Activated naive CD4-positive, alpha-beta T cell treated with anti-CD3 and anti-CD28 coated beads, Interleukin-2, amount 50 U/mL, for 72 hours (primary cell): ENCODE measurements around the gene NUPR1. TPM values are rescaled to one million over a fixed set of nuclear protein-coding genes. Genes with fewer than 3 reads are reported as not detected.
"Not testable (repeated sequence)": the region's sequence is repeated elsewhere in the genome, so short reads cannot be mapped to it uniquely, and the experiment has no call there.

Experiments used
- ATAC-seq, 2 donors: fragments of 150-1000 bp; cut with Tn5 transposase; 2 replicates each; pipeline ENCODE4 v1.10.0; 2021; ENCODE audit warnings: mild to moderate bottlenecking in 2 of 2, moderate library complexity in 2 of 2
- DNase-seq, 2 donors: peaks; one replicate each; pipeline ENCODE4 v3.0.0; 2021 to 2022; ENCODE audit warnings: low spot score in 2 of 2
- H3K27ac Mint-ChIP-seq, 2 donors: one replicate each; pipeline ENCODE4 v1.8.0; 2022; ENCODE audit warnings: mild to moderate bottlenecking in 2 of 2, mixed read lengths in 2 of 2
- H3K36me3 Mint-ChIP-seq, 2 donors: one replicate each; pipeline ENCODE4 v1.8.0; 2022; ENCODE audit warnings: mixed read lengths in 2 of 2
- H3K9me3 Mint-ChIP-seq, 2 donors: one replicate each; pipeline ENCODE4 v1.8.0; 2022; ENCODE audit warnings: mixed read lengths in 2 of 2
- total RNA-seq, 2 donors: library from RNA; stranded (reverse); gene quantifications; one replicate each; pipeline ENCODE4 v1.2.3, GENCODE V29; 2022

Gene NUPR1
- total RNA-seq, 2 donors from 2014 or later: not detected

DNA sequence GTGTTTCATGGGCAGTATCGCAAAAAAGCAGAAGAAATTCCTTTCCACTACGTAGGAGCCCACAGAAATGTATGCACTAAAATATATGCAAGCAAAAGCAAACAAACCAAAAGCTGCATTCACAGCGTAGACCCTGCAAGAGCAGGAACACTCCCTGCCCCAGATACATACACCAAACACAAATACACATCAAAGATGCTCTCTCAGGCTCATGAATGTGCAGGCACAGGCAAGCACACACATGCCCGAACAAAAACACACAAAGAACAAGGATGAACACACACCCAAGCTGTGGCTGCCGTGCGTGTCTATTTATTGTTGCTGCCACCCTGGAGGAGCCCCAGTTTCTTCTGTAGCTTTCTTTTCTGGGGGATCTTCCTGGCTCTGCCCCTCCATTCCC, 1.7 kb downstream of the NUPR1 start:
- ATAC-seq (no peak), DNase-seq (no peak)
- no peak overlapping the region for H3K27ac Mint-ChIP-seq
- H3K9me3 Mint-ChIP-seq: peaks cover 4 to 9% of the 10 kb centered on the region in 2 donors
- no peaks in the 10 kb centered on the region for H3K36me3 Mint-ChIP-seq

DNA sequence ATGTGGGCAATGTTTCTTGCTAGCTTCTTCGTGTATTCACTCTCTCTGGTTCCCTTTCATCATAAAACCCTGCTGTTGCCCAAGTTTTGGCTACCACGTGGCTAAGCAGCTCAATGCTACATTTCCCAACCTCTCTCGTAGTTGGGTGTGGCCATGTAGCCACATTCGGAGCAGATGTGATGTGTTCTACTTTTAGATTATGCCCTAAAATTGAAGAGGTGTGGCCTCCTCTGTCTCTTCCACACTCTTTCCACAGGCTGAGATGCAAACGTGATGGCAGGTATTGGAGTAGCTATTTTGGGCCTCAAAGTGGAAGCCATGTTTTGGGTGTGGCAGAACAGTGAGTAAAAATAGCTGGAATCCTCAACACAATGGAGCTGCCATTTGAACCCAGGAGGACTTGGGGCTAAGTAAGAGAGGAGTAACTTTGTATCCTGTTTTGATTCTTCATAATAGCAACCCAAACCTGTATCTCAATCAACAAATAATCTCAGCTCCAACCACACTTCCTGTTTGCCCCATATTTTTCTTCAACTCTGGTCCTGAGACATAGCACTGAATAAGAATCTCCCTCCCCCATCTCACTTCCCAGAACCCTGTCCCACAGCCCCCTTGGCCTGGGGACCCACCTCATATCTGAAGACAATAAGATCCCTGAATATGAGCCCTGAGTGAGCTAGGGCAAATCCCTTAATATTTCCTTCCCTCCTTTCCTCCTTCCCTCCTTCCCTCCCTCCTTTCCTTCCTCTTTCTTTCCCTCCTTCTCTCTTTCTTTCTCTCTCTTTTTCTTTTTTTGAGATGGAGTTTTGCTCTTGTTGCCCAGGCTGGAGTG, 4.0 kb downstream of the NUPR1 start:
- no peaks in the 10 kb centered on the region for H3K36me3 Mint-ChIP-seq
- peak overlapping the region in 1 of 2 donors; percentile 80 for H3K27ac Mint-ChIP-seq
- ATAC-seq (no peak), DNase-seq (no peak)
- peaks cover 4 to 9% of the 10 kb centered on the region in 2 donors for H3K9me3 Mint-ChIP-seq

DNA sequence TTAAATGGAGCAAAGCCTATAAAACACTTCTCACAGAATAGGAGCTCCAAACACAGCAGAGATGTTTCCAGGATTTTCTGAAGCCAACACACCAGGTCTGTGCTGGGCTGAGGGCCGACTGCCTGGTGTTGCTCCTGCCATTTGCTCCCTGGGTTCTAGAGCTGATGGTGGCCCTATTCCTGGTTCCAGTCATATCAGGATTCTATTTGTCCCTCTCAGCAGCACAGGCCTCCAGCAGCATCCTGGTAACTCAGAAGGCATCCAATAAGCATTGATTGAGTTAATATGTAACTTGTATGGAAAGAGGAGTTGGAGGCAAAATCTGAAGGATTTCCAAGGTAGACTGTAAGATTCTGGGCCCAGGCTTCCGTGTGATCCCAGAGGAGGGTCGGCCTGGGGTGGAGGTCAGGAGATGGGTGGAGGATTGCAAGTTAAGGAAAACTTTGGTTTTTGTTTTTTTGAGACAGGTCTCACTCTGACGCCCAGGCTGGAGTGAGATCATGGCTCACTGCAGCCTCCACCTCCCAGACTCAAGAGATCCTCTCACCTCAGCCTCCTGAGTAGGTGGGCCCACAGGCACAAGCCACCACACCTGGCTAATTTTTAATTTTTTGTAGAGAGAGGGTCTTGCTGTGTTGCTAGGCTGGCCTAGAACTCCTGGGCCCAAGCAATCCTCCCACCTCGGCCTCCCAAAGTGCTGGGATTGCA, 5.7 kb downstream of the NUPR1 start:
- DNase-seq (no peak), ATAC-seq (no peak)
- H3K27ac Mint-ChIP-seq: no peak overlapping the region

DNA sequence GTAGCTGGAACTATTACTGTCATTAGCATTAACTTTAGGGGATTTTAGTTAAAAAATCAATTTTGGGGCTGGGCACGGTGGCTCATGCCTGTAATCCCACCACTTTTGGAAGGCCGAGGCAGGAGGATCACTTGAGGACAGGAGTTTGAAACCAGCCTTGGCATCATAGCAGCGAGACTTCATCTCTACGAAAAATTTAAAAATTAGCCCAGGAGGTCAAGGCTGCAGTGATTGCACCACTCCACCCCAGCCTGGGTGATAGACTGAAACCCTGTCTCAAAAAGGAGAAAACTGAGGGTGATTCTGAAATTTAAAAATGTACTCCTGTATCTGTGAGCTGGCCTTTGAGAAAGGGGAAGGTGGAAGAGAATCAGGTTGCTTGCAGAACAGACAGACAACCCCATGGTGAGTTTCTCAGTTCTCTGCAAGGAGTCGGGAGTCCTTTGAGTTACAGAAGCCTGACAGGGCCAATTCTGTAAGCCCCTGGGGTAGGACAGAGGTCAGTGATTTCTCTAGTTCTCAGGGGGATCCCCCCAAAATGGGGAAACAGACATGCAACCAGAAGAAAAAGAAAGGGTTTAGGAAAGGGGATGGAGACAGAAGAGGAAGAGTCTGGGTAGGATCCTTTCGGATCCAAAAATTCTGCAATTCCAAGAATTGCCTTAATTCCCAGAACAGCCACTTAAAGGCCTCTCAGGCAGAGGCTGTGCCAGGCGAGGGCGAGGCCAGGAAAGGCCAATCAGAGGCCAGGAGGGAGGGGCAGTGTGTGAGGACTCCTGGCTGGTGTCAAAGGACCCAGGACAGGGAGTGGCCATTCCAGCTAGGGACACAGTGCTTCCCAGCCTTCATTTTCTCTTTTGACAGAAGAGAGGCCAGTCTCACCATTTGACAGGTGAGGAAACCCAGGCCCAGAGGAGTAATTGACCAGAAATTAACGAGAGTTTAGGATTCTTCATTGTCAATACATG, 6.7 kb downstream of the NUPR1 start:
- no peaks in the 10 kb centered on the region for H3K36me3 Mint-ChIP-seq
- DNase-seq (no peak), ATAC-seq (no peak)
- H3K9me3 Mint-ChIP-seq: peaks cover 4 to 9% of the 10 kb centered on the region in 2 donors
- H3K27ac Mint-ChIP-seq: no peak overlapping the region

More for the DNA sequence above, 5.7 kb downstream of the NUPR1 start:
- H3K36me3 Mint-ChIP-seq: no peaks in the 10 kb centered on the region
- H3K9me3 Mint-ChIP-seq: peaks cover 4 to 9% of the 10 kb centered on the region in 2 donors

DNA sequence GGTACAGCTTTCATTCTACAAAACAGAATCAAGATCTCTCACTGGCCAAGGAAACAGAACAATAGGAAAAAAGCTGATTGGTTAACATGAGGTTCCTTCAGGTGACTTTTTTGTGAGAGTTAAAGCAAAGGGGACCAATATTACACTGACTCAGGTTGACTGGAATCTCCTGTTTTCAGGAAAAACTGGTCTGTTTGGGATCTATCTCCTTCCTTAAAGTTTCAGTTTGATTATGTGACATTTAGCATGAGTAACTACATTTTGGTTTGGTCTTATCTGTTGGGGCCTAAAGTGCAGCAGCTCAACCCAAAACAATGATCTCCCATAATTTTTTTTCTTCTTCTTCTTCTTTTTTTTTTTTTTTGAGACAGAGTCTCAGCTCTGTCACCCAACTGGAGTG, 9.7 kb downstream of the NUPR1 start:
- H3K27ac Mint-ChIP-seq: no peak overlapping the region
- no peak for ATAC-seq

DNA sequence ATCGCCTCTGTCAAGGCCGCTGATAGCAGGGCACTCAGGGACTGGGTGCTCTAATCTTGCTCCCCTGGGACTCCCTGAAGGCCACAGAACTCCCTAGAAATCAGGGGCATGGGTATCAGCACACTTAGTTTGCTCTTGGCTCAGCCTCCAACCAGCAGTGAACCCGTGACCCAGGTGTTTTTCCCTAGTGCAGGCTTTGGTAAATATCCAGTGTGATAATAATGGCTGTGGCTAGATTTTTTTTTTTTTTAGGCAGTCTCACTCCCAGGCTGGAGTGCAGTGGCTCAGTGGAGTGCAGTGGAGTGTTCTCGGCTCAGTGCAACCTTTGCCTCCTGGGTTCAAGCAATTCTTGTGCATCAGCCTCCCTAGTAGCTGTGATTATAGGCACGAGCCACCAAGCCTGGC, 10.3 kb downstream of the NUPR1 start:
- DNase-seq (no peak), ATAC-seq (no peak)
- Mint-ChIP-seq H3K36me3 (no peaks in the 10 kb centered on the region), H3K9me3 (no peaks in the 10 kb centered on the region), H3K27ac (no peak overlapping the region)

More for the DNA sequence above, 9.7 kb downstream of the NUPR1 start:
- H3K9me3 Mint-ChIP-seq: no peaks in the 10 kb centered on the region
- no peak for DNase-seq
- H3K36me3 Mint-ChIP-seq: no peaks in the 10 kb centered on the region

DNA sequence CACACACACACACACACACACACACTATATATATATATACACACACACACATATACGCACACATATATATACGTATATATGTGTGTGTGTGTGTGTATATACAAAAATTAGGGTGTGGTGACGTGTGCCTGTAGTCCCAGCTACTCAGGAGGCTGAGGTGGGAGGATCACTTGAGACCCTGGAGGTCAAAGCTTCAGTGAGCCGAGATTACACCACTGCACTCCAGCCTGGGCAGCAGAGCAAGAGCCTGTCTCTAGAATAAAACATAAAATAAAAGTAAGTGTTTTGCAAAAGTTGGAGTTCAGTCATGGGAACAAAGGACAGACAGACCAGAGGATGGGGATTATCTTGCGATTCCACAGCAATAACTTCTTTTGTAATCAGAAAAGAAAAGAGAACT, 10.8 kb downstream of the NUPR1 start:
- Mint-ChIP-seq H3K9me3 (no peaks in the 10 kb centered on the region), H3K27ac (peak overlapping the region in 1 of 2 donors; percentile 53), H3K36me3 (no peaks in the 10 kb centered on the region)
- DNase-seq: no peak
- no peak for ATAC-seq

DNA sequence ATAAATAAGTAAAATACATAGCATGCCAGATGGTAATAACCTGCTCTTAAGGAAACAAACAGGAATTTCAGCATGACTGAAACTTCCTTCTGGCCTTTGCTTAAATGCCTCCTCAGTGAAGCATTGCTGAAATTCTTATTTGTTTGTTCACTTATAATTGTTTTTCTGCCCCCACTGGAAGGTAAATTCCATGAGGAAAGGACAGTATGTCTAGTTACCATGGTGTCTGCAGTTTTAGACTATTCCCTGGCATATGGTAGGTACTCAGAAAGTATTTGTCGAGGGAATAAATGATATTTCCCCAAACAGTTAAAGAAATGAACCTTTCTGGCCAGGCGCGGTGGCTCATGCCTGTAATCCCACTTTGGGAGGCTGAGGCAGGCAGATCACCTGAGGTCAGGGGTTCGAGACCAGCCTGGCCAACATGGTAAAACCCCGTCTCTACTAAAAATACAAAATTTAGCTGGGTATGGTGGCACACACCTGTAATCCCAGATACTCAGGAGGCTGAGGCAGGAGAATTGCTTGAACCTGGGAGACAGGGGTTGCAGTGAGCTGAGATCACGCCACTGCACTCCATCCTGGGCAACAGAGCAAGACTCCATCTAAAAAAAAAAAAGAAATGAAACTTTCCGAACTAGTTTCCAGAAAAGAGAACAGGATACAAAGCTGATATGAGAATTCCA, 11.5 kb downstream of the NUPR1 start:
- not testable (repeated sequence) for H3K9me3 Mint-ChIP-seq, DNase-seq, ATAC-seq, H3K36me3 Mint-ChIP-seq, H3K27ac Mint-ChIP-seq

DNA sequence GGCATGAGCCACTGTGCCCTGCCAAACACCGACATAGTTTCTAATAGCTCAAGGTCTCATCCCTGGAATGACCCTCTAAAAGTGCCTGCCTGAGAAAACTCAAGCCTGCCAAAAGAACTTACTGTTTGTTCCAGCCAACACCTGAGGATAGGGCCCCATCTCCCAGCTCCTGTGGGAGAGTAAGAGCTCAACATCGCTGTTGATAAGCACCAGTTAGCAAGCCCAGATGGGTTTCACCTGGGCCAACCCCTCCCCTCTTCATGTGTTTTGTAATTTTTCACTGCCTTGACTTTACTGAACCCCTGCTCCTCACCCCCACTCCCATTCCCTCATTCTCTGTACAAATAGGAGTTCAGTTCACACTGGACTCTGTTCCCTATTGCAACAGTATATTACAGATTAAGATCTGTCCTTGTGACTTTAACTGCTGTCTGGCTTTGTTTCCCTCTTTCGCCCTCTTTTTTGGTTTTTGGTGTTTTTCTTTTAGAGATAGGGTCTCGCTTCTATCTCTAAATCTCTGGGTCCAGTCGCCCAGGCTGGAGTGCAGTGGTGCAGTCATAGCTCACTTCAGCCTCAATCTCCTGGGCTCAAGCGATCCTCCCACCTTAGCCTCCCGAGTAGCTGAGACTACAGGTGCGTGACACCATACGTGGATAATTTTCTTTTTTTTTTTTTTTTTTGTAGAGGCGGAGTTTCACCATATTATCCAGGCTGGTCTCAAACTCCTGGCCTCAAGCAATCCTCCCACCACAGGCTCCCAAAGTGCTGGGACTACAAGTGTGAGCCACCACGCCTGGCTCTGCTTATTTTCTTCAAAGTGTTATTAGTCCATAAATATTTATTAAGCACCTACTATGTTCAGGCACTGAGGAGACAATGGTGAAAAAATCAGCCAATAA, 12.3 kb downstream of the NUPR1 start:
- Mint-ChIP-seq H3K27ac (no peak overlapping the region), H3K9me3 (no peaks in the 10 kb centered on the region), H3K36me3 (no peaks in the 10 kb centered on the region)
- no peak for ATAC-seq
- no peak for DNase-seq

DNA sequence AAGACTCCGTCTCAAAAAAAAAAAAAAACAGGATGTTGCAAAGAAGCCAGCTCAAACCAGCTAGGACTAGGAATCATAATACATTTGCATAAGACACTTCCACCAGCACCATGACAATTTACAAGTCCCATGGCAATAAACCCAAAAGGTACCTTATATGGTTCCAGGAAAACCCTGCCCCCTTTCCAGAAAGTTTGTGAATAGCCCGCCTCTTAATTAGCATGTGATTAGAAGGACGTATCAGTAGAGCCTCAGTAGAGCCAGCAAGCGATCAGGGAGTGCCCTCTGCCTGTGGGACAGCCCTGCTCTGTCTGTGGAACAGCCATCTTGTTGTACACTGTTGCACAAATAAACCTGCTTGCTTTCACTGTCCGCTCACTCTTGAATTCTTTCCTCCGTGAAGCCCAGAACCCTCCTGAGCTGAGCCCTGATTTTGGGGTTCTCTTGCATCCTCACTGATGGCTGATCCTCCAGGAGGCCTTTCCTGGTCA, 14.0 kb downstream of the NUPR1 start:
- Mint-ChIP-seq H3K27ac (peak overlapping the region in 1 of 2 donors; percentile 29), H3K36me3 (no peaks in the 10 kb centered on the region), H3K9me3 (no peaks in the 10 kb centered on the region)
- DNase-seq: no peak
- peak in 1 of 2 donors; percentile 36 for ATAC-seq

DNA sequence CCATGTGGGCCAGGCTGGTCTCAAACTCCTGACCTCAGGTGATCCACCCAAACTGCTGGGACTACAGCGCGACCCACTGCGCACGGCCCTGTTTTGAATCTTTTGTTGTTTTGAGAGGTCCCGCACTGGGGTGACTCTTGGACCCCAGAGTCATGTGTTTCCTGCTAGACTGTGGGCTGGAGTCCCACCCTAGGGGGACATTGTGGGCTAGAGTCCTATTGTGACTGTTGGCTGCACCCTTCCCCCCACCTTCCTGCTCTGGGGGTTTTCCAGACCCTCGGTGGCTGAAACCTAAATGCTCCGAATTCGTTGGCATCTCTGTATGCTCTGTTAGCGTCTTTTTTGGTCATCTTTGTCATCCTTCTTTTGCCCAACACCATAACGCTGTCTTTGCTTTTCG, 16.0 kb downstream of the NUPR1 start:
- Mint-ChIP-seq H3K9me3 (no peaks in the 10 kb centered on the region), H3K36me3 (no peaks in the 10 kb centered on the region), H3K27ac (no peak overlapping the region)
- ATAC-seq: no peak
- DNase-seq: no peak

DNA sequence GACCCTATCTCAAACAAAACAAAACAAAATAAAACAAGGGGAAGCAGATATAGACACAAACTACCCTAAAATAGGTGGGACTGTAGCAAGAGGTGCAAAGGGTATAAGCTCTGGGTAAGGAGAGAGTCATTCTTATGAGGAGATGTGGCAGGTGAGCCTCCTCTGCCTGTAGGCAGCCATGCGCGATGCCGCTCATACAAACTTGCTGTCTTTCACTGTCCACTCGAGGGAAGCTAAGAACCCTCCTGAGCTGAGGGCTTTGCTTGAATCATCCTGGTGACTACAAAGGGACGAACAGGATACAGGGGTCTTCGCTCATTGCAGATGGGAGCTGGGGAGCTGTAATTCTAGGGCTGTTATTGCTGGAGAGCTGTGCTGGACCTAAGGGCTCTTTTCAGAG, 17.3 kb downstream of the NUPR1 start:
- no peaks in the 10 kb centered on the region for H3K36me3 Mint-ChIP-seq
- DNase-seq (no peak), ATAC-seq (no peak)
- H3K27ac Mint-ChIP-seq: no peak overlapping the region
- H3K9me3 Mint-ChIP-seq: no peaks in the 10 kb centered on the region

DNA sequence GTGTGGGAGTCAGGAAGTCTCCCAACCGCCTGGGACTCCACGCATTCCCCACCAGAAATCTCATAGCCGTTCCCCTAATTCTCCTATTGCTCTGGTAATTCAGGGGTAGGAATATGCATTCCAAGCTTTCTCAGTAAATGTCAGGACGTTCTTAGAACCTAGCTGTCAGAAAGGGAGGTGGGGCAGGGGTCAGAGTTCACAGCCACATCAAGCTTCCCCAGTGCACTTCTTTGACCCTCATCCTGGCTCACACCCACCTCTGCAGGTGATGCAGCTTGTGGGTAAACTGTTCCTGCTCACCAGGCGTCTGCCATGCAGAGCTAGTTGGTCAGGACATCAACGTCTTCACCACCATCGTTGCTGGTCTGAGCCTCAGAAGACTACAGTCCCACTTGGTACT, 18.1 kb downstream of the NUPR1 start:
- no peaks in the 10 kb centered on the region for H3K9me3 Mint-ChIP-seq
- DNase-seq: no peak
- H3K36me3 Mint-ChIP-seq: no peaks in the 10 kb centered on the region
- no peak for ATAC-seq
- H3K27ac Mint-ChIP-seq: no peak overlapping the region

DNA sequence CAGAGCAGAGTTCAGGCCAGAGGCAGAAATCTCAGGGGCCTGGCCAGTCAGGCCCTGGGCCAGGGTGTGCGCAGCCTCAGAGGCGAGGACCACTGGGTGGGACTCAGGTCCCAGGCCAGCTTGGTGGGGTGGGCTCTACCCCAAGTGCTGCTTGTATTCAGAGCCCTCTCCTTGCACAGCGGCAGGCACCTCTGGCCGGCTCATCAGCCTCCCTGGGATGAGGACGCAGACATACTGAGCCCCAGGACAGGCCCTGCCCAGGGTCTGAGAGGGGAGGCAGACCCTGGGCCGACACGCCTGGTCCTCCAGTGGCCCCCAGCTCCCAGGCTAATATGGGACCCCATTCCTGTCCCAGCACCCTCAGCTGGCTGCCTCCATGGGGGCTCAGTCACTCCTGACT, 24.5 kb downstream of the NUPR1 start:
- DNase-seq (no peak), ATAC-seq (no peak)
- Mint-ChIP-seq H3K27ac (no peak overlapping the region), H3K9me3 (no peaks in the 10 kb centered on the region), H3K36me3 (no peaks in the 10 kb centered on the region)

DNA sequence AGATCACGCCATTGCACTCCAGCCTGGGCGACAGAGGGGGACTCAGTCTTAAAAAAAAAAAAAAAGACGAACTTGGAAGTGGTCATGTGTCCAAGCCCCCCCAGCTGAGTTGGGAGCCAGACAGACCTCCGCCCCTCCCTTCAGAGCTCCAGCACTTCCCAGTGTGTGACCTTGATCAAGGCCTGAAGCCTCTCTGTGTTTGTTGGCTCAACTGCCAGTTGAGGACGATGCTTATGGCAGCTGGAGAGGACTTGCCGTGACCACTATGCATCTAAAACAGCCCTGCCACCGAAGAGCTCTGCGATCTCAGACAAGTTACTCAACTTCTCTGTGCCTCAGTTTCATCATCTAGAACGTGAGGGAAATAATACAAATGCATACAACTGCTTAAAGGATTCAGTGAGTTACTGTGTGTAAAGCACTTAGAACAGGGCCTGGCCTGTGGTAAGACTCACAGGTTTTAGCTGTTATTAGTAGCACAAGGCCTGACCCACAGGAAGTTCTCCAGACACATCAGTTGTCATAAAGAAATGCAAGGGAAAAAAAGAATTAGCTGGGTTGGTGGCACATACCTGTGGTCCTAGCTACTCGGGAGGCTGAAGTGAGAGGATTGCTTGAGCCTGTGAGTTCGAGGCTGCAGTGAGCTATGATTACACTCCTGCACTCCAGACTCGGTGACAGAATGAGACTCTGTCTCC, 25.1 kb downstream of the NUPR1 start:
- no peaks in the 10 kb centered on the region for H3K9me3 Mint-ChIP-seq
- no peak for ATAC-seq

More for the DNA sequence above, 25.1 kb downstream of the NUPR1 start:
- Mint-ChIP-seq H3K27ac (no peak overlapping the region), H3K36me3 (no peaks in the 10 kb centered on the region)
- DNase-seq: no peak
